Measurements from ENCODE around the gene PHGDH.

Gene PHGDH

DNA sequence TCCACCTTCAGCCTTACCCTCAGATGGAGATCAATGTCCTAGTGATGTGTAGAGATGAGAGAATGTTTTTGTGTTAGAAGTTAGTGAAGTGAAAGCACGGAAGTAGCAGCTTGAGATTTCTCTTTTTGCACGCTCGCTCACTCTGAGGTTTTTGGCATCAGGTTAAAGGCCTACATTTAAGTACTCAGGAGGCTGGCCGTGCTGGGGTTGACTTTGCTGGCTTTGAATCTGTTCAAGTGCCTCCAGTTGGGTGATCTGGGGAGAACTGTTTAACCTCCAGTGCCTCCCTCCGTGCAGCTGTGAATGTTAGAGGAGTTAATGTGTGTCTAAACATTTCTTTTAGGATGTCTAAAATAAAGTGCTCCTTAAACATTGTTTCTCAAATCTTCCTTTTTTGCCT is 13.9 kb downstream of the PHGDH start:
- no peak for DNase-seq
- Histone ChIP-seq H3F3A (ENCODE audit: insufficient read depth, low read length) (no peaks in the 10 kb centered on the region), H3K36me3 (replicated peaks; ENCODE audit: insufficient read depth, low read length) (no peaks in the 10 kb centered on the region), H3K9ac (ENCODE audit: low read length) (no peak overlapping the region), H3K4me3 (ENCODE audit: low read length) (no peak overlapping the region), H3K9me2 (replicated peaks; ENCODE audit: insufficient read depth, low read length) (no peaks in the 10 kb centered on the region), H4K20me1 (ENCODE audit: insufficient read depth, low read length) (no peaks in the 10 kb centered on the region), H3K27me3 (replicated peaks; ENCODE audit: insufficient read depth, low read length) (no peaks in the 10 kb centered on the region), H3K27ac (ENCODE audit: low read length) (no peak overlapping the region), H3K79me2 (ENCODE audit: low read length) (peaks cover 4% of the 10 kb centered on the region; the same call in 1 of the 2 replicates), H3K4me2 (ENCODE audit: low read depth, low read length) (no peak overlapping the region), H2AFZ (ENCODE audit: low read length) (no peak overlapping the region), H3K9me3 (replicated peaks; ENCODE audit: insufficient read depth, low read length) (no peaks in the 10 kb centered on the region), H3K4me1 (ENCODE audit: low read length) (no peaks in the 10 kb centered on the region)
- TF ChIP-seq EZH2 (optimal IDR thresholded peaks at IDR 0.05; ENCODE audit: low read depth, low read length) = no peak
- TF ChIP-seq, protein P1, sequence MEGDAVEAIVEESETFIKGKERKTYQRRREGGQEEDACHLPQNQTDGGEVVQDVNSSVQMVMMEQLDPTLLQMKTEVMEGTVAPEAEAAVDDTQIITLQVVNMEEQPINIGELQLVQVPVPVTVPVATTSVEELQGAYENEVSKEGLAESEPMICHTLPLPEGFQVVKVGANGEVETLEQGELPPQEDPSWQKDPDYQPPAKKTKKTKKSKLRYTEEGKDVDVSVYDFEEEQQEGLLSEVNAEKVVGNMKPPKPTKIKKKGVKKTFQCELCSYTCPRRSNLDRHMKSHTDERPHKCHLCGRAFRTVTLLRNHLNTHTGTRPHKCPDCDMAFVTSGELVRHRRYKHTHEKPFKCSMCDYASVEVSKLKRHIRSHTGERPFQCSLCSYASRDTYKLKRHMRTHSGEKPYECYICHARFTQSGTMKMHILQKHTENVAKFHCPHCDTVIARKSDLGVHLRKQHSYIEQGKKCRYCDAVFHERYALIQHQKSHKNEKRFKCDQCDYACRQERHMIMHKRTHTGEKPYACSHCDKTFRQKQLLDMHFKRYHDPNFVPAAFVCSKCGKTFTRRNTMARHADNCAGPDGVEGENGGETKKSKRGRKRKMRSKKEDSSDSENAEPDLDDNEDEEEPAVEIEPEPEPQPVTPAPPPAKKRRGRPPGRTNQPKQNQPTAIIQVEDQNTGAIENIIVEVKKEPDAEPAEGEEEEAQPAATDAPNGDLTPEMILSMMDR (IDR thresholded peaks at IDR 0.05; ENCODE audit: low read length) = no peak
- no peak for TF ChIP-seq EZH2phosphoT487 (IDR thresholded peaks at IDR 0.05; ENCODE audit: low read length)

DNA sequence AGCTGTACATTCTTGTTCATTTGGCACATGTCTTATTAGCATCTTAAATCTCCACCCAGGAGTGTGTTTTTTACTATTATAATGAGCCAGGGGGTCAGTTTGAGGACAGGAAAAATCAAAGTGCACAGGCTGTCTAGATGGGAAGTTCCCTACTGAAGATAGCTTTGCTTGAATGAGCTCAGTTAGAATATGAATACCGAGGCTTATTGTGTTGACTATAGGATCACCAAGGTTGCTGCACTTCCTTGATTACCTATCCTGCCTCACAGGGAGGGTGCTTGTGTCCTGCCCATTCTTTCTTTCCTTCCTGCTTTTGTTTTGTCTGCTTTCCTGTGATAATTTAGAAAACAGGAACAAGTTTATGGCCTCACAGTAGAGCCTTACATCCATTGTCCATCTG is 16.3 kb downstream of the PHGDH start:
- no peak overlapping the region for H3K4me2 ChIP-seq (ENCODE audit: low read depth, low read length)
- H3K36me3 ChIP-seq (replicated peaks; ENCODE audit: insufficient read depth, low read length) = no peaks in the 10 kb centered on the region
- H3K4me3 ChIP-seq (ENCODE audit: low read length) = no peak overlapping the region
- H3K27me3 ChIP-seq (replicated peaks; ENCODE audit: insufficient read depth, low read length) = no peaks in the 10 kb centered on the region
- H3F3A ChIP-seq (ENCODE audit: insufficient read depth, low read length) = no peaks in the 10 kb centered on the region; the same call in 1 of the 2 replicates
- no peak overlapping the region for H2AFZ ChIP-seq (ENCODE audit: low read length)
- TF ChIP-seq EZH2phosphoT487 (IDR thresholded peaks at IDR 0.05; ENCODE audit: low read length) = no peak
- TF ChIP-seq EZH2 (optimal IDR thresholded peaks at IDR 0.05; ENCODE audit: low read depth, low read length) = no peak
- TF ChIP-seq, protein P1 (IDR thresholded peaks at IDR 0.05; ENCODE audit: low read length) = no peak
- H3K79me2 ChIP-seq (ENCODE audit: low read length) = no peaks in the 10 kb centered on the region
- no peaks in the 10 kb centered on the region for H3K9me3 ChIP-seq (replicated peaks; ENCODE audit: insufficient read depth, low read length)
- H3K4me1 ChIP-seq (ENCODE audit: low read length) = peaks cover 19% of the 10 kb centered on the region
- DNase-seq = no peak
- no peaks in the 10 kb centered on the region for H3K9me2 ChIP-seq (replicated peaks; ENCODE audit: insufficient read depth, low read length)
- H4K20me1 ChIP-seq (ENCODE audit: insufficient read depth, low read length) = no peaks in the 10 kb centered on the region
- no peak overlapping the region for H3K27ac ChIP-seq (ENCODE audit: low read length)
- H3K9ac ChIP-seq (ENCODE audit: low read length) = no peak overlapping the region

GRCh38 chr1:119729044-119729443 is 17.3 kb downstream of the PHGDH start:
- Histone ChIP-seq H3K9me2 (replicated peaks; ENCODE audit: insufficient read depth, low read length) (no peaks in the 10 kb centered on the region), H3K79me2 (ENCODE audit: low read length) (no peaks in the 10 kb centered on the region)

More at GRCh38 chr1:119729044-119729443, 17.3 kb downstream of the PHGDH start:
- Histone ChIP-seq H2AFZ (ENCODE audit: low read length) (no peak overlapping the region), H3K36me3 (replicated peaks; ENCODE audit: insufficient read depth, low read length) (no peaks in the 10 kb centered on the region), H3F3A (ENCODE audit: insufficient read depth, low read length) (no peaks in the 10 kb centered on the region; the same call in 1 of the 2 replicates), H3K4me2 (ENCODE audit: low read depth, low read length) (no peak overlapping the region), H3K9me3 (replicated peaks; ENCODE audit: insufficient read depth, low read length) (no peaks in the 10 kb centered on the region), H3K27me3 (replicated peaks; ENCODE audit: insufficient read depth, low read length) (no peaks in the 10 kb centered on the region), H3K9ac (ENCODE audit: low read length) (no peak overlapping the region), H3K27ac (ENCODE audit: low read length) (no peak overlapping the region), H3K4me3 (ENCODE audit: low read length) (no peak overlapping the region), H3K4me1 (ENCODE audit: low read length) (peaks cover 19% of the 10 kb centered on the region), H4K20me1 (ENCODE audit: insufficient read depth, low read length) (no peaks in the 10 kb centered on the region)
- DNase-seq = no peak
- TF ChIP-seq, protein P1 (IDR thresholded peaks at IDR 0.05; ENCODE audit: low read length) = no peak
- TF ChIP-seq EZH2phosphoT487 (IDR thresholded peaks at IDR 0.05; ENCODE audit: low read length) = no peak
- TF ChIP-seq EZH2 (optimal IDR thresholded peaks at IDR 0.05; ENCODE audit: low read depth, low read length) = no peak

All from MM.1S (cell line).